Erythroblast (primary cell): ENCODE results near the gene TBC1D24.

Experiments used
- GATA1 ChIP-seq: IDR thresholded peaks from 2 replicates; pipeline ENCODE4 v1.6.1; 2011; ENCODE audit warnings: low read depth, mild to moderate bottlenecking, control low read depth, low read length, moderate library complexity
- POLR2A ChIP-seq: IDR thresholded peaks from 2 replicates; pipeline ENCODE4 v1.6.1; 2011; ENCODE audit warnings: mild to moderate bottlenecking, low read length

GRCh38 chr16:2476741-2477140 lies 1.8 kb downstream of the TBC1D24 start:
- no peak for TF ChIP-seq POLR2A
- no peak for TF ChIP-seq GATA1
